Keratinocyte (primary cell): Measurements from ENCODE around the gene MYO16.

Source experiments
- CTCF ChIP-seq, 3 experiments: IDR thresholded peaks in 1 of 3; conservative IDR thresholded peaks in 1 of 3; optimal IDR thresholded peaks in 1 of 3; 2 replicates in 2 of 3; 3 replicates in 1 of 3; pipeline versions ENCODE3 to v1.5.1; 2011; ENCODE audit warnings: low read length in 3 of 3, mild to moderate bottlenecking in 3 of 3, moderate library complexity in 2 of 3, control low read depth in 1 of 3, inconsistent platforms in 1 of 3; ENCODE audit not compliant: insufficient read depth in 2 of 3; ENCODE audit errors: extremely low read depth in 1 of 3
- EZH2 ChIP-seq: IDR thresholded peaks from one replicate; pipeline ENCODE4 v1.6.1; 2012; ENCODE audit warnings: inconsistent platforms, mild to moderate bottlenecking, low read length, moderate library complexity

- TF ChIP-seq EZH2 (no peak), CTCF (optimal IDR thresholded peaks at IDR 0.05 in 1 of 3, IDR thresholded peaks at IDR 0.05 in 1 of 3, conservative IDR thresholded peaks at IDR 0.05 in 1 of 3; ENCODE audit: extremely low read depth in 1 of 3, insufficient read depth in 2 of 3, low read length in 3 of 3) (no peak)
Measured at GRCh38 chr13:108708921-108709320, 79.5 kb downstream of the MYO16 start.
